ENCODE measurements around the gene PCOLCE2. TPM values are rescaled to one million over a fixed set of nuclear protein-coding genes. Genes with fewer than 3 reads are reported as not detected.

Gene PCOLCE2
- polyA plus RNA-seq, 1 donor (not counting 4 experiments of a cell fraction or from before 2014, with no cell fraction given), result 2.4 TPM

DNA sequence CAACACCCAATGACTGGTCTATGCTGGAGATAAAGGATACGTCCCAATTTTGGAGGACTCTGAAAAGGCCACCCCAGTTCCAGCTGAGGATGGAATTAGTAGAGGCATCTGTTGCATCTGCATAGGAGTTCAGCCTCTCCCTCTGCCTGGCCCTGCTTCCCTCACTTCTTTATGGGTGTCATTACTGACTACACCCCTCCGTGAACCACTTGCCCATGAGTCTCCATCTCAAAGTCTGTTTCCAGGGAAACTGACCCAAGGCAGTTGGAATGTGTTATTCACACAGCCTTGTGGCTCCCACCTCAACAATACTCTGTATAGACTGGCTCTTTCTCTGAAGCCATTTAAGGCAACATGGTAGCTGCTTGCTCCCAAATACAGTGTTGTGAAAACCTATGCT, 21.4 kb upstream of the PCOLCE2 start:
- no peak for TF ChIP-seq EZH2 (IDR thresholded peaks at IDR 0.05; ENCODE audit: low read length)
- TF ChIP-seq, protein P1, sequence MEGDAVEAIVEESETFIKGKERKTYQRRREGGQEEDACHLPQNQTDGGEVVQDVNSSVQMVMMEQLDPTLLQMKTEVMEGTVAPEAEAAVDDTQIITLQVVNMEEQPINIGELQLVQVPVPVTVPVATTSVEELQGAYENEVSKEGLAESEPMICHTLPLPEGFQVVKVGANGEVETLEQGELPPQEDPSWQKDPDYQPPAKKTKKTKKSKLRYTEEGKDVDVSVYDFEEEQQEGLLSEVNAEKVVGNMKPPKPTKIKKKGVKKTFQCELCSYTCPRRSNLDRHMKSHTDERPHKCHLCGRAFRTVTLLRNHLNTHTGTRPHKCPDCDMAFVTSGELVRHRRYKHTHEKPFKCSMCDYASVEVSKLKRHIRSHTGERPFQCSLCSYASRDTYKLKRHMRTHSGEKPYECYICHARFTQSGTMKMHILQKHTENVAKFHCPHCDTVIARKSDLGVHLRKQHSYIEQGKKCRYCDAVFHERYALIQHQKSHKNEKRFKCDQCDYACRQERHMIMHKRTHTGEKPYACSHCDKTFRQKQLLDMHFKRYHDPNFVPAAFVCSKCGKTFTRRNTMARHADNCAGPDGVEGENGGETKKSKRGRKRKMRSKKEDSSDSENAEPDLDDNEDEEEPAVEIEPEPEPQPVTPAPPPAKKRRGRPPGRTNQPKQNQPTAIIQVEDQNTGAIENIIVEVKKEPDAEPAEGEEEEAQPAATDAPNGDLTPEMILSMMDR (optimal IDR thresholded peaks at IDR 0.05 in 1 of 3, IDR thresholded peaks at IDR 0.05 in 1 of 3, conservative IDR thresholded peaks at IDR 0.05 in 1 of 3; ENCODE audit: extremely low read depth in 1 of 3, insufficient read depth in 2 of 3, low read length in 3 of 3), result no peak
- no peak overlapping the region for H3K4me2 ChIP-seq (ENCODE audit: control insufficient read depth, extremely low read depth, insufficient read depth, low read depth, low read length)
- no peaks in the 10 kb centered on the region for H3K9me1 ChIP-seq (ENCODE audit: control insufficient read depth, extremely low read depth, insufficient read depth, low read length)

DNA sequence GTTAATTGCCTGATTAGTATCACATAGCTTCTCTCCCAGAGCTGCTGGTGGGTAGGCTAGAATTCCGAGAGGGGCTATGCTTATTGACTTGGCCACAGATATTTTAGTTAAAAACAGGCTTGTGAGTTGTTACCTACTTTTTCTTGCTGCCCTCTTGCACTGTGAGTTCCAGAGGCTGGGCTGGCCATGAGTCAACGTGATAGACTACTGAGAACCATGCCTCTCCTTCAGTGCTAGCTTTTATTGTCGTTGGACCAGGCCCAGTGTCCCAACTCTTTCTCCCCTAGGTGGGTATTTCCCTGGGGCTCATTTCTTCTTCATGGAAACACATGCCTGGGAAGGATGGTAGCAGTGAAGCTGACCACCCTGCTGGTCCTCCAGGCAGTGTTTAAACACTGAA, 20.4 kb upstream of the PCOLCE2 start:
- DNase-seq (ENCODE audit: low read depth, low spot score) (no peak), FAIRE-seq (no peak)
- no peak overlapping the region for H3K9ac ChIP-seq (ENCODE audit: control insufficient read depth, extremely low read depth, insufficient read depth, low read length)
- H3K9me1 ChIP-seq (ENCODE audit: control insufficient read depth, extremely low read depth, insufficient read depth, low read length), result no peaks in the 10 kb centered on the region
- no peak overlapping the region for H3K27ac ChIP-seq (ENCODE audit: control insufficient read depth, insufficient read depth, low read length)
- dilution Hi-C loops (cut with MboI; ENCODE audit: extremely low pct_ligation_motif_present, low sequenced_read_pairs), result no loop called here
- H4K20me1 ChIP-seq (ENCODE audit: control insufficient read depth, extremely low read depth, insufficient read depth, low read length), result no peaks in the 10 kb centered on the region
- no peaks in the 10 kb centered on the region for H3K27me3 ChIP-seq (ENCODE audit: control insufficient read depth, extremely low read depth, insufficient read depth, low read length)
- H3K4me1 ChIP-seq (ENCODE audit: control insufficient read depth, extremely low read depth, insufficient read depth, low read length), result no peaks in the 10 kb centered on the region
- H3K9me3 ChIP-seq (ENCODE audit: control insufficient read depth, low read depth, low read length), result no peaks in the 10 kb centered on the region
- no peak overlapping the region for H3K4me3 ChIP-seq (ENCODE audit: control insufficient read depth in 2 of 3, extremely low read depth in 1 of 3, insufficient read depth in 2 of 3, low read depth in 1 of 3, low read length in 3 of 3)
- H3K4me2 ChIP-seq (ENCODE audit: control insufficient read depth, extremely low read depth, insufficient read depth, low read depth, low read length), result no peak overlapping the region
- TF ChIP-seq, protein P1 (optimal IDR thresholded peaks at IDR 0.05 in 1 of 3, IDR thresholded peaks at IDR 0.05 in 1 of 3, conservative IDR thresholded peaks at IDR 0.05 in 1 of 3; ENCODE audit: extremely low read depth in 1 of 3, insufficient read depth in 2 of 3, low read length in 3 of 3), result no peak
- no peak for TF ChIP-seq EZH2 (IDR thresholded peaks at IDR 0.05; ENCODE audit: low read length)
- no peak overlapping the region for H2AFZ ChIP-seq (ENCODE audit: control insufficient read depth, low read length)
- H3K79me2 ChIP-seq (ENCODE audit: control insufficient read depth, insufficient read depth, low read length), result no peaks in the 10 kb centered on the region
- no peaks in the 10 kb centered on the region for H3K36me3 ChIP-seq (ENCODE audit: control insufficient read depth in 2 of 2, extremely low read depth in 1 of 2, insufficient read depth in 2 of 2, low read length in 2 of 2)

More for the DNA sequence above, 21.4 kb upstream of the PCOLCE2 start:
- Histone ChIP-seq H3K27ac (ENCODE audit: control insufficient read depth, insufficient read depth, low read length) (no peak overlapping the region), H3K79me2 (ENCODE audit: control insufficient read depth, insufficient read depth, low read length) (no peaks in the 10 kb centered on the region), H2AFZ (ENCODE audit: control insufficient read depth, low read length) (no peak overlapping the region), H3K27me3 (ENCODE audit: control insufficient read depth, extremely low read depth, insufficient read depth, low read length) (no peaks in the 10 kb centered on the region), H3K4me3 (ENCODE audit: control insufficient read depth in 2 of 3, extremely low read depth in 1 of 3, insufficient read depth in 2 of 3, low read depth in 1 of 3, low read length in 3 of 3) (no peak overlapping the region), H3K9me3 (ENCODE audit: control insufficient read depth, low read depth, low read length) (no peaks in the 10 kb centered on the region), H4K20me1 (ENCODE audit: control insufficient read depth, extremely low read depth, insufficient read depth, low read length) (no peaks in the 10 kb centered on the region), H3K4me1 (ENCODE audit: control insufficient read depth, extremely low read depth, insufficient read depth, low read length) (no peaks in the 10 kb centered on the region), H3K36me3 (ENCODE audit: control insufficient read depth in 2 of 2, extremely low read depth in 1 of 2, insufficient read depth in 2 of 2, low read length in 2 of 2) (no peaks in the 10 kb centered on the region), H3K9ac (ENCODE audit: control insufficient read depth, extremely low read depth, insufficient read depth, low read length) (no peak overlapping the region)
- dilution Hi-C loops (cut with MboI; ENCODE audit: extremely low pct_ligation_motif_present, low sequenced_read_pairs), result no loop called here
- DNase-seq (ENCODE audit: low read depth, low spot score) (no peak), FAIRE-seq (no peak)
